GM08714 (cell line): ENCODE data around the gene SKA3.
"Not testable (repeated sequence)": the region's sequence is repeated elsewhere in the genome, so short reads cannot be mapped to it uniquely, and the experiment has no call there.

Source experiments
- H3K4me3 ChIP-seq: fragments of 200-500 bp; sonication (Bioruptor generic); 2 replicates; pipeline ENCODE4 v1.5.1; 2014; ENCODE audit warnings: mild to moderate bottlenecking, low read length, inconsistent platforms
- ZNF274 ChIP-seq: IDR thresholded peaks from 2 replicates; pipeline ENCODE4 v1.6.1; 2012; ENCODE audit warnings: mild to moderate bottlenecking, low read depth, low read length

Gene SKA3

GRCh38 chr13:21176215-21176981 is at the start of gene SKA3, which contains the start of gene MRPL57:
TSS of gene SKA3 (minus strand) at chr13:21176552. CDS start at chr13:21176477, 75 bp downstream.
TSS of gene MRPL57 (plus strand) at chr13:21176658. CDS start at chr13:21176917, 259 bp downstream.
- peak within 1 kb of the TSS; percentile 94 for H3K4me3 ChIP-seq
- no peak for TF ChIP-seq ZNF274

- no peak overlapping the region for H3K4me3 ChIP-seq
- no peak for TF ChIP-seq ZNF274
Observed at GRCh38 chr13:21225082-21225481, 48.7 kb upstream of the SKA3 start.

GRCh38 chr13:21221268-21221667 is 44.9 kb upstream of the SKA3 start:
- no peak for TF ChIP-seq ZNF274
- no peak overlapping the region for H3K4me3 ChIP-seq

DNA sequence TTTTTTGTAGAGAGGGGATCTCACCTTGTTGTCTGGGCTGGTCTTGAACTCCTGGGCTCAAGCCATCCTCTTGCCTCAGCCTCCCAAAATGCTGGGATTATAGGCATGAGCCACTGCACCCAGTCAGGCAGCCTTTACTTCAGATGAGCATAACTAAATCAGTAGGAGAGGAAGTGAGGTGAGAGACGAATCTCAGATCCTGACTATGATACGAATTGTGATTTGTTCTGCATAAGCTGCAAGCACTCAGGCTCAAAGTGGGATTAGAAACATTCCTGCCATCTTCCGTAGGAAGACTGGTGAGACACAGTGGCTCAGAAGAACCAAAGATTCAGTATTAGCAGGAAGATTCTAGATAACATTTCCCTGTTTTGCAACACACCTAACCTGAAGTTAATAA is 43.4 kb upstream of the SKA3 start:
- not testable (repeated sequence) for H3K4me3 ChIP-seq

DNA sequence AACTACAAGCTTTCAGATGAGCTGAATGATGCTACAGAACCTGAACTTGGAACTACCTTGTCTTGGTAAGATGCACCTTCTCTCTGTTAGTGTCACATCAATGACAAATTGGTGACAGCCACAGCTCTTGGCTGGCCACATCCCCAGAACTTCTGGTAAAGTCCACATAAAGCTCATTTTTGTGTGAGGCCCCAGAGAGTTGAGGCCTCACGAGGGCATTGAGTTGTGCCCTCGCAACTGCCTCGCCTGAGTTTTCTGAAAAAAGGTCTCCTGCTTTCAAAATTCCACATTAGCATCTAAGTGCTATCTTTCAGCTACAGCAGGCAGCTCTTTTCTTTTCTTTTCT is 42.7 kb upstream of the SKA3 start:
- H3K4me3 ChIP-seq = no peak overlapping the region; the same call in 1 of the 2 replicates
- no peak for TF ChIP-seq ZNF274

DNA sequence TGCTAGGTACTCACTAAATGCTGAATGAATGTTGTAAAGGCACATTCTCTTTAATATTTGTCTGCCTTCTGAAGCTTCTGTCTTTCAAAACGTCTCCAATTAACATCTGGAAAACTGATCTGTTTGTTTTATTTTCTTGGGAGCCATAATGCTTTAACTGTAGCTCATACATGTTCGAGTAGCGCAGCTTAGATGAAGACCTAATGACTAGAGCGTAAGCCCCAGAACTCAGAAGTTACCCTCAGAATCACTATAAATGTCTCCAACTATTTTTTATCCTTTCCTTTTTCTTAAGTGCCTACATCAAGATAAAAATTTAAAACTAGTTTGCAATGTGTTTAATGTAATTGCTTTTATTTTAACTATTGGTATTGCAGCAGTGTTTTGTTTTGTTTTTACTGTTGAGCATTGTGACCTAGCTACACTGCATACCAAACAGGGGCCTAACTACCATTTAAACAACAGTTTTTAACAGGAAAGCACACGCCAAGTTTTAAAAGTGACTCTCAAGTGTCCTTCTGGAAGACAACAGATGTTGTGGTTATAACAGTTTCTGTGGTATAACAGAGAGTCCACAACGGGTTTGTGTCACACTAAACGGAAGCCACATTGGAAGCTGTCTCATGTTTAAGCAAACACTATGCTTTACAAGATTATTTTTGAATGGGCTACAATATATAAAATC is 42.1 kb upstream of the SKA3 start:
- H3K4me3 ChIP-seq = no peak overlapping the region
- TF ChIP-seq ZNF274 = no peak

- no peak overlapping the region for H3K4me3 ChIP-seq
- no peak for TF ChIP-seq ZNF274
Observed at GRCh38 chr13:21216332-21216731, 40.0 kb upstream of the SKA3 start.

DNA sequence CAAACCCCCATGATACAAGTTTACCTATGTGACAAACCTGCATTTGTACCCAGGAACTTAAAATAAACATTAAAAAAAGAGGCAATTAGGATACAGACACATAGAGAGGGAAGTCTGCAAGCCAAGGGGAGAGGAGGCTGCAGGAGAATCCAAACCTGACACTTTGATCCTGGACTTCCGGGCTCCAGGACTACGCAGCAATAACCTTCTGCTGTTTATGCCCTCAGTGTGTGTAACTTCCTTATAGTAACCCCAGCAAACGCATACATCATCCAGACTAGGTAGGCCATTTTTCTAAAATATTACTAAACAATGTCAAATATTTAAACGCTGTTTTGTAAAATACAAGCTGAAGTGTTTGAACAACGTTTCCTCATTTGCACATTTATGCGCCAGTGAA is 39.1 kb upstream of the SKA3 start:
- H3K4me3 ChIP-seq = not testable (repeated sequence)

DNA sequence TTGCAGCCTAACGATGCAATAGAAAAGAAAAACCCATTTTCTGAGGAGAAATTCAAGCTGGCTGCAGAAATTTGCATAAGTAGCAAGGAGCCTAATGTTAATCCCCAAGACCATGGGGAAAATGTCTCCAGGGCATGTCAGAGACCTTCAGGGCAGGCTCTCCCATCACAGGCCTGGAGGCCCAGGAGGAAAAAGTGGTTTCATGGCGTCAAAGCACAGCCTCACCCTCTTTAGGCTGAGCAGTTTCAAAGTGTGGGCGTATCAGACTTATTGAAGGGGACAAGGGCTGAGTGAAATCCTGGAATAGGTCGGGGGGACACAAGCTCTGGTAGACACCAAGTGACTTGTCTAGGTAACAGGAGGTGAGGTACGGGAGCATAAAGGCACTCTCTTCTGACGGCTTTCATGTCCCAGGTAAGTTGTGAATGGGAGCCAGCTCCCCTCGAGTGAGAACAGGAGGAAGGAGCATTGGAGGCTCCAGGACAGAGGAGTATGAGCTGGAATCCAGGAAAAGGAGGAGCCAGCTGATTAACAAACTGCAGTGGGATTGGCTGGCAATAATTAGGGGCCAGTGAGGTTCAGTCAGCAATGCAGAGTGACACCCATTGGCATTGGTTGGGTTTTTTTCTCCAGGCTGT is 35.9 kb upstream of the SKA3 start:
- TF ChIP-seq ZNF274 = no peak
- H3K4me3 ChIP-seq = no peak overlapping the region

- TF ChIP-seq ZNF274 = no peak
- no peak overlapping the region for H3K4me3 ChIP-seq
Observed at GRCh38 chr13:21208652-21209154, 32.4 kb upstream of the SKA3 start.

DNA sequence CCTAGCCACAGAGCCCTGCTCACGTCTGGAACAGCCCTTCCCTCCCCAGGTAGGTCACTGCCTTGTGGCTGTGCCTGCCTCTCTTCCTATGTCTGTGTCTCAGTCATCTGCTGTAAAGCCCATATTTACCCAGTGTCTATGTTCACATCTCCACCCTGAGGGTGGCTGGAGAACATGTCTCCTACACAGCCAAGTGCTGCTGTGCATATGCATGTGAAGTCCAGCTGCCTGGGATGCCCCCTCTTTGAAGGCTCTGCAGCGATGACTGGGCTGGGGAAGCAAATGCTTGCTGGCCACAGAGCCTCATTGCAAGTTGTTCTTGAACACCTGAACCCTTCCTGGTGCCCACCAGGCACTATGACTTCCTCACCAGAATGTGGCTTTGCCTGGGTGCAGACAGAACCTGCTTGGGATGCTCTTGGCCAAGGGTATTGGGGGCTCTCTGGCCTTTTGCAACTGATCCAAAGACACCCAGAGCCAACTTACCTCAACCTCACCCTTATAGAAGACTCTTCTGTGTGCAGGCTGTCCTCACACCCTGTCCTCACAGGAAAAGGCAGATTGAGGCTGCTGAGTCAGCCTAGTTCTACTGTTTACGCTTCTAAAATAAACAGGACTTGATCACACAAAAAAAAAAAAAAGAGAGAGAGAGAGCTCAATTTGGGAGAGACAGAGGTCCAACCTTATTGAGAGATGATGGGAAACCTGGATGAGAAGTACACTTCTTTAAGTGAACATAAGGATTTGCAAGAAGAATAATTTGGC is 26.6 kb upstream of the SKA3 start:
- TF ChIP-seq ZNF274 = no peak
- no peak overlapping the region for H3K4me3 ChIP-seq

DNA sequence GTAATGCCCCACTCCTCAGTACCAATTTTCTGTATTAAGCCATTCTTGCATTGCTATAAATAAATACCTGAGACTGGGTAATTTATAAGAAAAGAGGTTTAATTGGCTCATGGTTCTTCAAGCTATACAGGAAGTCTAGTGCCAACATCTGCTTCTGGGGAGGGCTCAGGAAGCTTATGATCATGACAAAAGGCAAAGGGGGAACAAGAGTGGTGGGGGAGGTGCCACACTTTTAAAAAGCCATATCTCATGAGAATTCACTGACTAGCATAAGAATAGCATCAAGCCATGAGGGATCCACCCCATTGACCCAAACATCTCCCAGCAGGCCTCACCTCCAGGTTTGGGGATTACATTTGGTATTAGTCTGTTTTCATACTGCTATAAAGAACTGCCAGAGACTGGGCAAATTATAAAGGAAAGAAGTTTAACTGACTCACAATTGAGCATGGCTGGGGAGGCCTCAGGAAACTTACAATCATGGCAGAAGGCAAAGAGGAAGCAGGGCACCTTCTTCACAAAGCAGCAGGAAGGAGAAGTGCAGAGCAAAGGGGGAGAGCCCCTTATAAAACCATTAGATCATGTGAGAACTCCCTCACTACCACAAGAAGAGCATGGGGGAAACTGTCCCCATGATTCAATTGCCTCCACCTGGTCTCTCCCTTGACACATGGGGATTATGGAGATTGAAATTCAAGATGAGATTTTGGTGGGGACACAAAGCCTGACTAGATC is 25.3 kb upstream of the SKA3 start:
- H3K4me3 ChIP-seq = not testable (repeated sequence)

DNA sequence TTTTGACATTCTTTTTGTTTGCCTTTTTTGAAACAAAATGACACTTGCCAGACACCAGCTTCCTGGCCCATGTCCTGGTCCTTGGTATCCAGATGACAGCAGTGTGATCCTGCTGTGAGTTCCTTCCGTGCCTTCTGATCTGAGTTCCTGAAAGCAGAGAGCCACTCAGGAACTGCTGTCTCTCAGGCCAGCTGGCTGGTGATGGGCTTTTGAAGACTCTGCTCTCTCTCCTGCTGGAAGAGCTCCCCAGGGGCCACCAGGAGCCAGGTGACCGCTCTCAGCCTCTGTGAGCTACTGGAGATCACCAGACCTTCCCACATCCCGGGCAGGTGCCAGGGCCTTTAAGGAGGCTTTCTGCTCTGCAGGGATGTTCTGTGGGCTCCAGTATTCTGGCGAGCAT is 22.0 kb upstream of the SKA3 start:
- H3K4me3 ChIP-seq = not testable (repeated sequence)

GRCh38 chr13:21197606-21198225 is 21.4 kb upstream of the SKA3 start:
- not testable (repeated sequence) for H3K4me3 ChIP-seq

- H3K4me3 ChIP-seq = not testable (repeated sequence)
Observed at GRCh38 chr13:21194756-21195155, 18.4 kb upstream of the SKA3 start.

GRCh38 chr13:21186410-21186809 is 10.1 kb upstream of the SKA3 start:
- not testable (repeated sequence) for H3K4me3 ChIP-seq
